ENCODE data around the gene FRAT2.

FRAT2 gene

GRCh38 chr10:97333601-97334369 is 744 bp downstream of the FRAT2 start:
- Histone ChIP-seq H2BK5ac (ENCODE audit: low read depth, low read length, poor library complexity, severe bottlenecking) (peak overlapping the region; percentile 54), H2BK15ac (ENCODE audit: low read depth, poor library complexity, severe bottlenecking) (peak overlapping the region; percentile 28), H2AK5ac (ENCODE audit: low read length, severe bottlenecking) (no peak overlapping the region), H3K79me1 (replicated peaks; ENCODE audit: low read length, poor library complexity, severe bottlenecking) (peaks cover 21% of the 10 kb centered on the region), H2BK120ac (ENCODE audit: low read depth, low read length) (peak overlapping the region; percentile 77), H3K27me3 (ENCODE audit: control insufficient read depth in 1 of 2, insufficient read depth in 1 of 2, low read length in 2 of 2) (peaks cover 0 to 19% of the 10 kb centered on the region in 2 experiments), H3K4ac (ENCODE audit: low read depth in 1 of 2, low read length in 2 of 2) (peak overlapping the region in 1 of 2 experiments; percentile 6), H3K9me3 (ENCODE audit: control insufficient read depth, low read length) (no peaks in the 10 kb centered on the region), H3K9ac (ENCODE audit: low read length) (peak overlapping the region; percentile 97), H3K4me2 (ENCODE audit: low read length, poor library complexity, severe bottlenecking) (peak overlapping the region; percentile 84), H3K23ac (ENCODE audit: low read length in 2 of 2) (peak overlapping the region in 1 of 2 experiments; percentile 96), H4K8ac (ENCODE audit: low read length) (peak overlapping the region; percentile 72), H3K4me1 (ENCODE audit: control insufficient read depth, insufficient read depth, low read depth, low read length) (peaks cover 16% of the 10 kb centered on the region), H3K27ac (ENCODE audit: low read length, poor library complexity, severe bottlenecking) (peak overlapping the region; percentile 42), H2AFZ (ENCODE audit: low read depth, low read length) (peak overlapping the region; percentile 77), H2BK12ac (ENCODE audit: low read length in 2 of 2) (peak overlapping the region in 1 of 2 experiments; percentile 63), H3K4me3 (ENCODE audit: insufficient read depth in 1 of 2, low read depth in 1 of 2, low read length in 2 of 2) (peak overlapping the region; percentile 84 to 93), H4K91ac (ENCODE audit: low read length) (peak overlapping the region; percentile 18), H3K14ac (ENCODE audit: low read length in 2 of 2) (peak overlapping the region in 1 of 2 experiments; percentile 70), H3K36me3 (ENCODE audit: control insufficient read depth in 1 of 2, insufficient read depth in 2 of 2, low read depth in 1 of 2, low read length in 2 of 2) (peaks cover 2 to 6% of the 10 kb centered on the region in 2 experiments), H3K18ac (ENCODE audit: low read depth in 1 of 2, low read length in 2 of 2) (peak overlapping the region; percentile 58 to 85)
- DNase-seq: peak; percentile 78
- under 1% methylated on average over 50 of the region's 89 CpGs for WGBS

- peaks cover 2 to 10% of the 10 kb centered on the region in 2 experiments for H3K36me3 ChIP-seq (ENCODE audit: control insufficient read depth in 1 of 2, insufficient read depth in 2 of 2, low read depth in 1 of 2, low read length in 2 of 2)
- peak overlapping the region; percentile 84 for H3K4me2 ChIP-seq (ENCODE audit: low read length, poor library complexity, severe bottlenecking)
- H3K4me1 ChIP-seq (ENCODE audit: control insufficient read depth, insufficient read depth, low read depth, low read length): peaks cover 16% of the 10 kb centered on the region
- H4K8ac ChIP-seq (ENCODE audit: low read length): no peak overlapping the region
- H2AK5ac ChIP-seq (ENCODE audit: low read length, severe bottlenecking): no peak overlapping the region
- peak overlapping the region; percentile 97 for H3K9ac ChIP-seq (ENCODE audit: low read length)
- peaks cover 0 to 16% of the 10 kb centered on the region in 2 experiments for H3K27me3 ChIP-seq (ENCODE audit: control insufficient read depth in 1 of 2, insufficient read depth in 1 of 2, low read length in 2 of 2)
- no peak overlapping the region for H3K14ac ChIP-seq (ENCODE audit: low read length in 2 of 2)
- 4% methylated on average over 7 of the region's 7 CpGs for WGBS
- peak overlapping the region in 1 of 2 experiments; percentile 64 for H3K18ac ChIP-seq (ENCODE audit: low read depth in 1 of 2, low read length in 2 of 2)
- peak; percentile 78 for DNase-seq
- peak overlapping the region; percentile 70 for H3K27ac ChIP-seq (ENCODE audit: low read length, poor library complexity, severe bottlenecking)
- H2BK5ac ChIP-seq (ENCODE audit: low read depth, low read length, poor library complexity, severe bottlenecking): no peak overlapping the region
- H2BK120ac ChIP-seq (ENCODE audit: low read depth, low read length): no peak overlapping the region
- H3K79me1 ChIP-seq (replicated peaks; ENCODE audit: low read length, poor library complexity, severe bottlenecking): peaks cover 21% of the 10 kb centered on the region
- H2AFZ ChIP-seq (ENCODE audit: low read depth, low read length): peak overlapping the region; percentile 77
- peak overlapping the region; percentile 84 to 93 for H3K4me3 ChIP-seq (ENCODE audit: insufficient read depth in 1 of 2, low read depth in 1 of 2, low read length in 2 of 2)
- H2BK15ac ChIP-seq (ENCODE audit: low read depth, poor library complexity, severe bottlenecking): no peak overlapping the region
- no peaks in the 10 kb centered on the region for H3K9me3 ChIP-seq (ENCODE audit: control insufficient read depth, low read length)
- no peak overlapping the region for H2BK12ac ChIP-seq (ENCODE audit: low read length in 2 of 2)
- H3K23ac ChIP-seq (ENCODE audit: low read length in 2 of 2): no peak overlapping the region
- H3K4ac ChIP-seq (ENCODE audit: low read depth in 1 of 2, low read length in 2 of 2): no peak overlapping the region
- H4K91ac ChIP-seq (ENCODE audit: low read length): no peak overlapping the region
Observed at GRCh38 chr10:97333351-97333600, 1.3 kb downstream of the FRAT2 start.

- H2BK12ac ChIP-seq (ENCODE audit: low read length in 2 of 2): no peak overlapping the region
- peak overlapping the region in 1 of 2 experiments; percentile 75 for H3K4ac ChIP-seq (ENCODE audit: low read depth in 1 of 2, low read length in 2 of 2)
- H3K9ac ChIP-seq (ENCODE audit: low read length): peak overlapping the region; percentile 97
- peak overlapping the region; percentile 31 to 84 for H3K4me3 ChIP-seq (ENCODE audit: insufficient read depth in 1 of 2, low read depth in 1 of 2, low read length in 2 of 2)
- 6% methylated on average over 17 of the region's 18 CpGs for WGBS
- DNase-seq: peak; percentile 92
- peak overlapping the region in 1 of 2 experiments; percentile 91 for H3K18ac ChIP-seq (ENCODE audit: low read depth in 1 of 2, low read length in 2 of 2)
- peaks cover 2 to 15% of the 10 kb centered on the region in 2 experiments for H3K36me3 ChIP-seq (ENCODE audit: control insufficient read depth in 1 of 2, insufficient read depth in 2 of 2, low read depth in 1 of 2, low read length in 2 of 2)
- H3K27ac ChIP-seq (ENCODE audit: low read length, poor library complexity, severe bottlenecking): peak overlapping the region; percentile 70
- peaks cover 0 to 12% of the 10 kb centered on the region in 2 experiments for H3K27me3 ChIP-seq (ENCODE audit: control insufficient read depth in 1 of 2, insufficient read depth in 1 of 2, low read length in 2 of 2)
- peak overlapping the region; percentile 85 for H2BK120ac ChIP-seq (ENCODE audit: low read depth, low read length)
- H4K91ac ChIP-seq (ENCODE audit: low read length): no peak overlapping the region
- peak overlapping the region; percentile 77 for H2AFZ ChIP-seq (ENCODE audit: low read depth, low read length)
- H2AK5ac ChIP-seq (ENCODE audit: low read length, severe bottlenecking): no peak overlapping the region
- H3K4me1 ChIP-seq (ENCODE audit: control insufficient read depth, insufficient read depth, low read depth, low read length): peaks cover 16% of the 10 kb centered on the region
- H3K23ac ChIP-seq (ENCODE audit: low read length in 2 of 2): no peak overlapping the region
- H2BK15ac ChIP-seq (ENCODE audit: low read depth, poor library complexity, severe bottlenecking): no peak overlapping the region
- peak overlapping the region; percentile 84 for H3K4me2 ChIP-seq (ENCODE audit: low read length, poor library complexity, severe bottlenecking)
- no peak overlapping the region for H3K14ac ChIP-seq (ENCODE audit: low read length in 2 of 2)
- H2BK5ac ChIP-seq (ENCODE audit: low read depth, low read length, poor library complexity, severe bottlenecking): no peak overlapping the region
- H4K8ac ChIP-seq (ENCODE audit: low read length): peak overlapping the region; percentile 90
- H3K79me1 ChIP-seq (replicated peaks; ENCODE audit: low read length, poor library complexity, severe bottlenecking): peaks cover 21% of the 10 kb centered on the region
- H3K9me3 ChIP-seq (ENCODE audit: control insufficient read depth, low read length): no peaks in the 10 kb centered on the region
Observed at GRCh38 chr10:97332591-97333350, 1.8 kb downstream of the FRAT2 start.

- Histone ChIP-seq H3K4me1 (ENCODE audit: control insufficient read depth, insufficient read depth, low read depth, low read length) (peaks cover 13% of the 10 kb centered on the region), H3K4me2 (ENCODE audit: low read length, poor library complexity, severe bottlenecking) (no peak overlapping the region), H2BK15ac (ENCODE audit: low read depth, poor library complexity, severe bottlenecking) (no peak overlapping the region), H3K27me3 (ENCODE audit: control insufficient read depth in 1 of 2, insufficient read depth in 1 of 2, low read length in 2 of 2) (peaks cover 0 to 5% of the 10 kb centered on the region in 2 experiments), H3K9me3 (ENCODE audit: control insufficient read depth, low read length) (no peaks in the 10 kb centered on the region), H3K23ac (ENCODE audit: low read length in 2 of 2) (no peak overlapping the region), H4K91ac (ENCODE audit: low read length) (no peak overlapping the region), H4K8ac (ENCODE audit: low read length) (peak overlapping the region; percentile 75), H3K4me3 (ENCODE audit: insufficient read depth in 1 of 2, low read depth in 1 of 2, low read length in 2 of 2) (peak overlapping the region in 1 of 2 experiments; percentile 84), H3K27ac (ENCODE audit: low read length, poor library complexity, severe bottlenecking) (no peak overlapping the region), H3K36me3 (ENCODE audit: control insufficient read depth in 1 of 2, insufficient read depth in 2 of 2, low read depth in 1 of 2, low read length in 2 of 2) (peaks cover 2 to 15% of the 10 kb centered on the region in 2 experiments), H2AK5ac (ENCODE audit: low read length, severe bottlenecking) (no peak overlapping the region), H2AFZ (ENCODE audit: low read depth, low read length) (no peak overlapping the region), H3K79me1 (replicated peaks; ENCODE audit: low read length, poor library complexity, severe bottlenecking) (peaks cover 21% of the 10 kb centered on the region), H3K4ac (ENCODE audit: low read depth in 1 of 2, low read length in 2 of 2) (no peak overlapping the region), H3K18ac (ENCODE audit: low read depth in 1 of 2, low read length in 2 of 2) (no peak overlapping the region), H2BK12ac (ENCODE audit: low read length in 2 of 2) (no peak overlapping the region), H3K14ac (ENCODE audit: low read length in 2 of 2) (no peak overlapping the region), H2BK5ac (ENCODE audit: low read depth, low read length, poor library complexity, severe bottlenecking) (no peak overlapping the region), H3K9ac (ENCODE audit: low read length) (peak overlapping the region; percentile 97), H2BK120ac (ENCODE audit: low read depth, low read length) (no peak overlapping the region)
- 88% methylated on average over 3 of the region's 6 CpGs for WGBS
- DNase-seq: no peak
Observed at GRCh38 chr10:97331153-97331703, 3.3 kb downstream of the FRAT2 start.
